Mucosa of gallbladder (tissue), 1 donor: Measurements from ENCODE around the gene NMNAT3. TPM values are rescaled to one million over a fixed set of nuclear protein-coding genes. Genes with fewer than 3 reads are reported as not detected.

Source experiments
- DNase-seq: peaks from one replicate; pipeline ENCODE4 v3.0.0-alpha.2; 2020; ENCODE audit warnings: low spot score
- total RNA-seq: library from RNA; stranded (reverse); gene quantifications from one replicate; pipeline ENCODE4 v1.2.1, GENCODE V29; 2021
- donor health status: DM: no; HTN: no; CAD: no.

The NMNAT3 gene
- total RNA-seq, 1 donor from 2014 or later = 5.9 TPM

GRCh38 chr3:139521144-139521543 lies 156.6 kb downstream of the NMNAT3 start:
- DNase-seq = no peak

DNA sequence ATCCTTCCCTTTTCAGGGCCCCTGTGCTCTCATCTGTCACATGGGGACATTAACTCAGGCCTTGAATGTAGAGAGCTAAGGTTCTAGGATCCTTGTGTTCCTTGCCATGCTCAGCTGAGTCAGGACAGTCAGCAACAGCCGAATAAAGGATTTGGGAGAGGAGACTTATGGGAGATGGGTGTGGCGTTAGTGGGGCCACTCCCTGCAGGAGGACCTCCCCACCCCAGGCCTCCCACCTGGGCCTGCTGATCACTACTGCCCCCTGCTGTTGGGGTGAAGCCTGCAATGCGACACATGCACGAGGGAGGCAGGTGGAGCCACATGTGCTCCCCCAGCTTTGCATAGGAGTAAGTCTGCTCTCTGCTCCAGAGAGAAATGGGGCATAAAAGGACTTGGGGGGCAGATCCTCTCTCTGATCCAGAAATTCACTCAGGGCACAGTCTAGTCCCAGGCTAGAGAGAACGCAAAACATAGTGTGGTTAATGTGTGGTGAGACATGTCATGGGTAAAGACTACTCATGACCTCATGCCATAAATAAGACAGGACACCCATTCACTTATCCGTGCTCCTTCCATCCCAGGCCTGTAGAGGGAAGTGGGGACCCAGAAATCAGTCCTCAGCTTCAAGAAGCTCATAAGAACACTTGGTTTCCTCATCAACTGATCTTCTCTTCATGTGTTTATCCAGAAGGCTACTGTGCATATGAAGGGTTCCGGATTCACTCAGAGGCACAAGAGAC lies 157.6 kb downstream of the NMNAT3 start:
- no peak for DNase-seq

GRCh38 chr3:139518926-139519842 lies 158.6 kb downstream of the NMNAT3 start:
- DNase-seq = no peak

DNA sequence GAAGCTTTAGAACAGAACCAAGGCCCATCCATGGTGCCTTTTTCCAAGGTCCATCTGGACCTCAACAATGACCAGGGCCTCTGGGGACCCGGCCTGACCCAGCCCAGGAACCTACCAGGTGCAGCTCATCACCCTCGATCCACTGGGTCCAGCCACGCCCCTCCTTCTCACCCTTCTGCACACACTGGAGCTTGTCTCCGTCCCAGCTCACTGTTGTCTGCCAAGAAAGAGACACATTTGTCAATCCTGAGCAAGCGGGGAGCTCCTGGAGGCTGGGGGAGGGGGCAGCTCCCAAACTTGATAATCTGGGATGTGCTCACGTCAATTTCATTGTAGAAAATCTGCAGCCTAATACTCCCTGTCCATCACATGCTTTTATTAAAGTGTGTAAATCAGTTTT lies 159.5 kb downstream of the NMNAT3 start:
- DNase-seq = no peak

DNA sequence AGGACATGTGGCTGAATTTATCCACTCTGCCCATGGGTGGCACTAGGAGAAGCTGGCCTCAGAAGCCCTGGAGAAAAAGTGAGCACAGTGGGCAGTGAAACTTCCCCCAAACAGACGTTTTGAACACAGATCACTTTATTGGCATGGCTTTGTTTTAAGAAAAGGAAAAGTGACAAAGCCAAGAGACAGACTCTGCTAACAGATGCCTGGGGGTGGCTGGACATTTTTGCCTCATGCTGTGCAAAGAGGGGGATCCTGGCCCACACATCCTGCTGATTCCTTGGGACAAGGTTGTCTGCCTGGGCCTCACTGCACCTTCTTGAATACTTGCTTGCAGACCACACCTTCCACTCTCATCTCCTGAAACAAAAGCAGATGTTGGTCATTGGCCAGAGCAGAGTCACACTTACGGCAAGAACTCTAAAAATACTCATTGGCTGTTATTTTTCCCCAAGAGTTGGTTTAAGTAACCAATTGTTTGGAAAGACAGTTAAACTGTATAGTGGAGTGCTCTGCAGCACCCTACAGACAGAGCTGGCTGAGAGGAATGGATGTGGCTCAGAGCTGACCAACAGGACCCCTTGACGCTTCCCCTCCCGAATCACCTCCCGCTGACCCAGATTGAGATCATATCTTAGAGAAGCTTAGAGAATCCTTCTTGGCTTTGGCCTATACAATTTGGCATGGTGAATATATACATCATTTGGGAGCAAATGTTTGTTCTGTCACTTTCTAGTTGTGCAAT lies 160.3 kb downstream of the NMNAT3 start:
- no peak for DNase-seq

GRCh38 chr3:139514741-139515140 lies 163.0 kb downstream of the NMNAT3 start:
- no peak for DNase-seq

Other genes with a start within 250 kb of the NMNAT3 start
- 12.2 TPM for gene RBP2, start 201.5 kb downstream of the NMNAT3 start, total RNA-seq
- 279 TPM for gene RBP1, start 138.2 kb downstream of the NMNAT3 start, total RNA-seq